Fibroblast of upper back skin (primary cell): ENCODE measurements around the gene UGT1A3.

Source experiments
- DNase-seq: peaks from one replicate; pipeline ENCODE4 v3.0.0-alpha.2; 2013

UGT1A3 gene

DNA sequence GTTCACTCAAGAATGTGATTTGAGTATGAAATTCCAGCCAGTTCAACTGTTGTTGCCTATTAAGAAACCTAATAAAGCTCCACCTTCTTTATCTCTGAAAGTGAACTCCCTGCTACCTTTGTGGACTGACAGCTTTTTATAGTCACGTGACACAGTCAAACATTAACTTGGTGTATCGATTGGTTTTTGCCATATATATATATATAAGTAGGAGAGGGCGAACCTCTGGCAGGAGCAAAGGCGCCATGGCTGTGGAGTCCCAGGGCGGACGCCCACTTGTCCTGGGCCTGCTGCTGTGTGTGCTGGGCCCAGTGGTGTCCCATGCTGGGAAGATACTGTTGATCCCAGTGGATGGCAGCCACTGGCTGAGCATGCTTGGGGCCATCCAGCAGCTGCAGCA is 31.2 kb downstream of the UGT1A3 start, which contains the start of gene UGT1A1:
UGT1A1 (plus strand) TSS at position 228 of the 400 bp plus-strand sequence; CDS start at position 246, 18 bp downstream.
- DNase-seq = no peak

DNA sequence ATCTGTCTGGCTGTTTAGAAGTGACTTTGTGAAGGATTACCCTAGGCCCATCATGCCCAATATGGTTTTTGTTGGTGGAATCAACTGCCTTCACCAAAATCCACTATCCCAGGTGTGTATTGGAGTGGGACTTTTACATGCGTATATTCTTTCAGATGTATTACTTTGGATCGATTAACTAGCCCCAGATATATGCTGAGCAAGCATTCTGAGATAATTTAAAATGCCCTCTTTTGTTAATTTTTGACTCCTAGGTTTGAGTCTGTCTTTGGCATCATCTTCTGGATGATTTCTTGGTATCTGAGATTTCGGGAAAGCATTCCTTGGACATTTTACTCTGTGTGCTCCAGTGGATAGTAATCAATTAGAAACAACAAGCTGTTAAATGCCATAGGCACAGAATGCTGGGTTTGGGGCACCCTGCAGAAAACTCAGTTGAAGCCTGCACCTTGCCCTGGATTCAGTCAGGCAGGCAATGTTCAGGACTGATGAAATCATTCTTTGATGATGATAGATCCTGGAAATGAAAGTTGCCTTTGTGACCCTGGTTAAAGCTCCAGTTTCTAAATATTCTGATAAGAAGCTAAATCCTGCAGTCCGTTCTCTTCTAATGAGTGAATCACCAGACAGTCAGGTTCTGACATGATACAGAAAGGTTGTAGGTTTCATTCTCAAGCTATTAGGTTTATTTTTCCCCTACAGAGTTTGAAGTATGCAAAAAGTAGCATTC is 32.4 kb downstream of the UGT1A3 start:
- DNase-seq = no peak

DNA sequence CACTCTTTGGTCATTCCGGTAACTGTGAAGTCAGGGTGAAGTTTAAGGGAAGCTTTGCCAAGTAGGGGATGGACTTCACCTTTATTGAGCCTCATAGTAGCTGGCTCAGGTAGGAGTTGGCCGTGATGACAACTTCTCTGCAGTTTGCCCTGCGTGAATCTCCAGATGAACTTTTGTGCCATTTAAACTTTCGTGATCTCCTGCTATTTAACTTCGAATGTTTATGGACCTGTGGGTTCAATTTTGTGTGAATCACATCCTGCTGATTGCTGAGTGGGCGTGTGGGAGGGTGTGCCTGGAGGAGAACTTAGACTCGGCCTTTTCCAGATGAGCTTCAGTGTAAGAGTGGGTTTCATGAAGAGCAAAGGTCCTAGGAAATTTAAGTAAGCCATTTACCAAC is 35.4 kb downstream of the UGT1A3 start:
- no peak for DNase-seq

DNA sequence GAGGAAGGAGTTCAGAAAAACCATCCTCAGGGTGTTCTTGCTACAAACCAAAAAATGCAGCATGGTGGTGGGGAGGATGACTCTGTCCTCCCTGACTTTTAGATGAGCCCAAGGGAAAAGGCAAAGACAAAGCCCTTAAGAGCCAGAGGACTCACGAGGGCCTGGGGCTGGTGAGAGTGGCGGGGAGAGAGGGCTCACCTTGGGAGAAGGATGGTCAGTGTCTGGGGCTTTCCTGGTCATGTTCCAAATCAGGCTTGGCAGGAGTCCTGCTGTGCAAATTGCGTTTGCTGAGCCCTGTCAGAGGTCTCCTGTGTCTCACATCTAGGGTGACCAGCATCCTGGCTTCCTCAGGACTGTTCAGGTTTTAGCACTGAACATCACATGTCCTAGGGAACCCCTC is 35.9 kb downstream of the UGT1A3 start:
- DNase-seq = no peak

DNA sequence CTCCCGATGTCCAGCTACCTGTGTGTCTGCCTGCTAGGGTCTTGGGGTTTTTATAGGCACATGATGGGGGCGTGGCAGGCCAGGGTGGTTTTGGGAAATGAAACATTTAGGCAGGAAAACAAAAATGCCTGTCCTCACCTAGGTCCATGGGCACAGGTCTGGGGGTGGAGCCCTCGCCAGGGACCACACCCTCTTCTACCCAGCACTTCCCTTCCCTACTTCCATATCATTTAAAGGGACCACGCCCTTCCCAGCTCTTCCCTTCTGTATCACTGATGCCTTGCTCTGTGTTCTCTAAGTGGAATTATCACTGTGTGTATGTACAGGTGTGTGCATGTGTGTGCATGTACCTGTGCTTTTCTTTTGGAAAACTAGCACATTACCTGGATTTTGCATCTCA is 37.6 kb downstream of the UGT1A3 start:
- DNase-seq = no peak

DNA sequence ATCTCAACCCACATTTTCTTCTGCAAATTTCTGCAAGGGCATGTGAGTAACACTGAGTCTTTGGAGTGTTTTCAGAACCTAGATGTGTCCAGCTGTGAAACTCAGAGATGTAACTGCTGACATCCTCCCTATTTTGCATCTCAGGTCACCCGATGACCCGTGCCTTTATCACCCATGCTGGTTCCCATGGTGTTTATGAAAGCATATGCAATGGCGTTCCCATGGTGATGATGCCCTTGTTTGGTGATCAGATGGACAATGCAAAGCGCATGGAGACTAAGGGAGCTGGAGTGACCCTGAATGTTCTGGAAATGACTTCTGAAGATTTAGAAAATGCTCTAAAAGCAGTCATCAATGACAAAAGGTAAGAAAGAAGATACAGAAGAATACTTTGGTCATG is 39.2 kb downstream of the UGT1A3 start:
- no peak for DNase-seq

DNA sequence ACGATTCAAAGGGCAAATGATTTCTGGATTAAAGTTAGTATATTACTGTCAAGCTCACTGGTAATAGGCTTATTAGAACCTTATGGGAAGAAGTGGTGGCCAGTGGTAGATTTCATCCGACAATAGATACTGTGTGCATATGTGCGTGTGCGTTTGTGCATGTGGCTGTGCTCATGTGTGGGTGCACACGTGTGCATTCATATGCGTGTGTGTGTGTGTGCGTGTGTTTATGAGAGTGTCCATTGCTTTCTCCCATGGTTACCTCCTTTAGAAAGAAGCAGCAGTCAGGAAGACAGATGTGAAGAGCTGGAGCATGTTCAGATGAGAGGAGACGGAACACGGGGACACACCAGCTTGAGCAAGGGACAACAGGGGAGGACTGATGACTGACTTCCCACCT is 40.4 kb downstream of the UGT1A3 start:
- DNase-seq = no peak

DNA sequence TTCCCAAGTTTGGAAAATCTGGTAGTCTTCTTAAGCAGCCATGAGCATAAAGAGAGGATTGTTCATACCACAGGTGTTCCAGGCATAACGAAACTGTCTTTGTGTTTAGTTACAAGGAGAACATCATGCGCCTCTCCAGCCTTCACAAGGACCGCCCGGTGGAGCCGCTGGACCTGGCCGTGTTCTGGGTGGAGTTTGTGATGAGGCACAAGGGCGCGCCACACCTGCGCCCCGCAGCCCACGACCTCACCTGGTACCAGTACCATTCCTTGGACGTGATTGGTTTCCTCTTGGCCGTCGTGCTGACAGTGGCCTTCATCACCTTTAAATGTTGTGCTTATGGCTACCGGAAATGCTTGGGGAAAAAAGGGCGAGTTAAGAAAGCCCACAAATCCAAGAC is 43.3 kb downstream of the UGT1A3 start:
- no peak for DNase-seq

DNA sequence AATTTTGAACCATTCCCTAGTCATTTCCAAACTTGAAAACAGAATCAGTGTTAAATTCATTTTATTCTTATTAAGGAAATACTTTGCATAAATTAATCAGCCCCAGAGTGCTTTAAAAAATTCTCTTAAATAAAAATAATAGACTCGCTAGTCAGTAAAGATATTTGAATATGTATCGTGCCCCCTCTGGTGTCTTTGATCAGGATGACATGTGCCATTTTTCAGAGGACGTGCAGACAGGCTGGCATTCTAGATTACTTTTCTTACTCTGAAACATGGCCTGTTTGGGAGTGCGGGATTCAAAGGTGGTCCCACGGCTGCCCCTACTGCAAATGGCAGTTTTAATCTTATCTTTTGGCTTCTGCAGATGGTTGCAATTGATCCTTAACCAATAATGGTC is 43.7 kb downstream of the UGT1A3 start:
- no peak for DNase-seq

DNA sequence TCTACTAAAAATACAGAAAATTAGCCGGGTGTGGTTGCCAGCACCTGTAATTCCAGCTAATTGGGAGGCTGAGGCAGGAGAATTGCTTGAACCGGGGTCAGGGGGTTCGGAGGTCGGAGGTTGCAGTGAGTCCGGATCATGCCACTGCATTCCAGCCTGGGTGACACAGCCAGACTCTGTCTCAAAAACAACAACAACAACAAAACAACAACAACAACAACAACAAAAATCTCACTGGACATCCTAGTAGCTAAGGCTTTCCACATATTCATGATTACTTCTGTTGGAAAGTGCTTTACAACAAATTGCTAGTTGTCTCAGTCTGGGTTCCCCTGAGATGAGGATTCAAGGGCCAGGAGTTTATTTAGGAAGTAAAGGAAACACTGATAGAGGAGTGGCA is 45.0 kb downstream of the UGT1A3 start:
- no peak for DNase-seq

DNA sequence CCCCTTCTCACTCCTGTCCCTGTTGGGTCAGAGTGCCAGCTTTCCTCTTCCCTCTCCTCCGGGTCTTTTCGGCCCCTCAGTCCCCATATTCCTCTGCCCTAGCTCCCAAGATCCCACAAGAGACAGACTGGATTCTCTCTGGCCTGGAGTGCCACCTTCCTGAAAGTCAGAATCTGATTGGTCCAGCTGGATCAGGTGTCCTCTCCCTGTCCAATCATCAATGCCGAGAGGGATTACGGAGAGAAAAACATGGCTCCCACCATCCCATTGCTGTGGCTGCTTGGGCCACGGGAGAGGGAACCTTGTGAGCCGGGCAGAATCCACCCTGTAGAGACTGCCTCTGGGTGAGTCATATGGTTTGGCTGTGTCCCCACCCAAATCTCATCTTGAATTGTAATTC is 46.6 kb downstream of the UGT1A3 start:
- DNase-seq = no peak

DNA sequence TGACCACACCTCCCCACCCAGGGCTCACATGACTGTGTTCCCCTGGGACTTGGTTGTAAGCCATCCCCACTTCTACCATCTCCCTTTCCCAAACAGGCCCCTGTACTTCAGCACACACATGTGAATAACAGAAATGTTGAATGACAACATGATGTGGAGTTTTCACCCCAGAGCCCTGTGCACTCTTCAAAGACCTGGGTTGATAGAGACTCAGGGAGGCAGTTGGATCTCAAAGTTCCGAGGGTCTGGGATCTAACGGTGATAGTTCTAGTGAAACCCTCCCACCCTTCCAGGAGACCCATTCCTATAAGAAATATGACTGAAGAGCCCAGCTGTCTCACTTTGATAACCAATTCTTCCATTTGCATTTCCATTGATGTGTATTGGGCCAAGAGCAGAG is 49.2 kb downstream of the UGT1A3 start, which contains the start of gene MROH2A:
MROH2A (plus strand) TSS at position 301 of the 400 bp plus-strand sequence. CDS start 1,029 bp downstream, outside the sequence.
- no peak for DNase-seq

DNA sequence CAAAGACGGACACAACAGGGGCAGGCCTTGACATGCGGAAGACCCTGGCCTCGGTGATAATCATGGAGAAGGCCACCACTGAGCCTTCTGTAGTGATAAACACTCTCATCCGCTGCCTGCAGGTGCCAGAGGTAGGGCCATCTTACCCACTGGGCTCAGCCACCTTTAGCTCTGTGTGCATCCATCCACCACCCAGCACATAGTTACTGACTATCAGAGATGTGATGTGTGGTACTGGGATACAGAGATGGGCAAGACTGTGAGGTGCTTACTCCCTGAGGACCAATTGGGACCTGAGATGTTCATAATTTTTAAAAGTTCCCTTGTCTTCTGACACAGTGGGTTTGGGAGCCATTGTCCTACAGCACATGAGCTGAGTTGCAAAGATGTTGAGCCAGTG is 50.9 kb downstream of the UGT1A3 start:
- no peak for DNase-seq

DNA sequence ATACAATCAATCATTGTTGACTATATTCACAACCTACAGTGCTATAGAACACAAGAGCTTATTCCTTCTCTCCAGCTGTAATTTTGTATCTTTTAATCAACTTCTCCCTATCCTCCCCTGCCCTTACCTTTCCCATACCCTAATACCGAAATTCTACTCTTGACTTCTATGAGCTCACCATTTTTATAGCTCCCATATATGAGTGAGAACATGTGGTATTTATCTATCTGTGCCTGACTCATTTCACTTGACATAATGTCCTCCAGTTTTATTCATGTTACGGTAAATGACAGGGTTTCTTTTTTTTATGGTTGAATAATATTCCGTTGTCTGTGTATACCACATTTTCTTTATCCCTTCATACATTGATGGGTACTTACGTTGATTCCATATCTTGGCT is 51.9 kb downstream of the UGT1A3 start:
- no peak for DNase-seq

DNA sequence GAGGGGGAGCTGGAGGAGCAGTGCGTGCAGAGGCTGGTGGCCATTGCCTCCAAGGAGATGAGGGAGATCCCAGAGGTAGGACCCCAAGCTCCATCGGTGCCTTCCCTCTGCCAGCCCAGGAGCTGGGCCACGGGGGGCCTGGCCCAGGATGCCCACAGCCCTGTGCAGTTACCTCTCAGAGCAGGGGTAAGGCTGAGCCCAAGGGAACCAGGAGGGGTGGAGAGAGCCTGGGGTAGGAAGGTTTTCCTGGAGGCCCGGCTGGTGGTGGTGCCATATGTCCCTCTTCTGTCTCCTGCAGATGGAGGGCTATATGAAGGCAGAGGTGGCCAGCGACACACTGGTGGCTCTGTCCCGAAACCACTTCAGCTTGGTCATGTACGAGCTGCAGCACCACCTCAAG is 60.7 kb downstream of the UGT1A3 start:
- DNase-seq = no peak

DNA sequence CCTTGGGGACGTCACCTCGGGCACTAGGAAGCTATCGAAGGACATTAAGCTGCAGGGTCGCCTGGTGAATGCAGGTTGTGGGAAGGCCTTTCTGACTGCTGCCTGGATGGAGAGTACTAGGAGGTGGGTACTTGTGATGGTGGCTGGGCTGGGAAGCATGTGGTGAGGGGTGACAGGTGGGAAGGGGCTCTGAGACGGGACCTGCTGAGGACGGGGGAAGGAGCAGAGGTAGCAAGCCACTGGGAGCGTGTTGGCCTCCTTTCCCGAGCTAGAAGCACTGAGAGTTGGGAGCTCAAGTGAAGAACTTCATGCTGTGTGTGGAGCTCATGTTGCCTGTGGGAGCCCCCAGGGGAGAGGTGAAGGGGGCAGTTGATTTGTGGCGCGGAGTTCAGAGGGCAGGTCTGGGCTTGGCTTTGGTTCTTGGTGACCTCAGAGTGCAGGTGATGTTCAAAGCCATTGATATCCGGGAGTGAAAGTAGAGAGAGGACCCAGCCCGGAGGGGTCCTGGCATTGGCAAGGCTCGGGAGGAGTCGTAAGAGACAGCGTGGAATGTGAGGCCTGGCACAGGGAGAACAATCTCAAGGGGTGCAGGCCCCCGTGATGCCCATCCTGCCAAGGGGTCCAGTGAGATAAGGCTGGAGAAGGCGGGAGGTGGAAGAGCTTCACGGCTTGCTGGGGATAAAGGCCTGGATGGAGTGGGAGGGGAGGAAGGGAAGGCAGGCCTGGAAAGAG is 62.5 kb downstream of the UGT1A3 start:
- DNase-seq = no peak

DNA sequence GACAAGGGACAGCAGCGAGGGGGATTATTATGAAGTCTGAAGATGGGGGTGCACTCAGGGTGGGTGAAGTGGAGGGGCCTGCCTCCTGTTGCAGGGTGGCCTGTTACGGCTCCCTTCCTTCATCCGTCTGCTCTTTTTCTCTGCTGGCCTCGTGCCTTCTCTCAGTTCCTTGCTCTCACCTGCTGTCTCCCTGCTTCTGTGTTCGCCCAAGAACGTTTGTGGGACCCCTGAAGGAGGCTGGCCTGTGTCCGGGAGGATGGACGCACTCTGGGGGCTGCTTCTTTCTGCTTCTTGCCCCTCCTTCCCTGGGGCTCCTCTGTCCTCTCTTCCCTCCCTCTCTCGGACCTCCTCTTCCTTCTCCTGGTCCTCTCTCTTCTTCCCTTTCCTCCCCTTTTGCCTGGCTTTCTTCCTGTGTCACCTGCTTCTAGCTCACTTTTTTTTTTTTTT is 63.1 kb downstream of the UGT1A3 start:
- no peak for DNase-seq

DNA sequence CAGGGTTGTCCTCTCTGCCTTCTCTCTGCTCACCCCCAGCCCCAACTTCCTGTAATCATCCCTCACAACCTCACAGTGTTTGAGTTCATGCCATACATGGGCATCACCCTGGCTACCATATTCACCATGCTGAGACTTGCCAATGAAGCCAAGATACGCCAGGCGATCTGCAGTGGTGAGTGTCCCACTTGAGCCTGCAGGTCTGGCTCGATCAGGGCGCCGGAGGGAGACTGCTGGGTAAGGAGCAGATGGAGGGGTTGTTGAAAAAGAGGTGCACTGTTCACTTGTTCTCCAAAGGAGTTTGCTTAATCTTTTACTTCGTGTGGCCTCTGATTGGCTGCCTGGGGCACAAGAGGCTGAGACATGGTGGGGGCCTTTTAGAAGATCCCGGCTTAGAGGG is 63.9 kb downstream of the UGT1A3 start:
- no peak for DNase-seq

DNA sequence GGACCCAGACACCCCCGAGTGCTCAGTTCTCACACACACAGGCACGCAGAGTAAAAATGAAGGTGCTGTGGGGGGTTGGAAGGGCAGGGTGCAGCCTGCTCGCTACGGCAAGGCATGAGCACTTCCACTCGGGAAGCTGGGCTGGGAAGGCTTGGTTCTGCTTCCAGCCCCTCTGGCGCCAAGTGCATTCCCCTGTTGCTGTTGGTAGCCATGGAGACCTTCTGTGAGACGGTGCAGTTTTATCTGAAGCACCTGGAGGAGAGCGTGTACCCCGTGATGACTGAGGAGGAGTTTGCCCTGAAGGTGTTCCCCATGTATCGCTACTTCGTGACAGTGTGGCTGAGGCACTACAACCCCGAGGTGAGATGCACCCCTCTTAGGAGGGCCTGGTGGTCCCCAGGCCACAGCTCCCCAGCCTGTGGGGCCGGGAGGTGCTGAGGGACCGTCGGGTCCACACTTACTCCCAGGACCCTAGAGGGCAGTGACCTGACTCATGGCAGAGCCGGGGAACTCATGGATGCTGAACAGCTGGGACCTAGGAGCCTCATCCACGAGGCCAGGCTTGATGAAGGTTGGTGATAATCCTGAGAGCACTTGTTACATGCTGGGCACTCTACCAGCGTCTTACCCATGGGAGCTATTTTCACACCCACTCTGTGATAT is 64.8 kb downstream of the UGT1A3 start:
- no peak for DNase-seq

DNA sequence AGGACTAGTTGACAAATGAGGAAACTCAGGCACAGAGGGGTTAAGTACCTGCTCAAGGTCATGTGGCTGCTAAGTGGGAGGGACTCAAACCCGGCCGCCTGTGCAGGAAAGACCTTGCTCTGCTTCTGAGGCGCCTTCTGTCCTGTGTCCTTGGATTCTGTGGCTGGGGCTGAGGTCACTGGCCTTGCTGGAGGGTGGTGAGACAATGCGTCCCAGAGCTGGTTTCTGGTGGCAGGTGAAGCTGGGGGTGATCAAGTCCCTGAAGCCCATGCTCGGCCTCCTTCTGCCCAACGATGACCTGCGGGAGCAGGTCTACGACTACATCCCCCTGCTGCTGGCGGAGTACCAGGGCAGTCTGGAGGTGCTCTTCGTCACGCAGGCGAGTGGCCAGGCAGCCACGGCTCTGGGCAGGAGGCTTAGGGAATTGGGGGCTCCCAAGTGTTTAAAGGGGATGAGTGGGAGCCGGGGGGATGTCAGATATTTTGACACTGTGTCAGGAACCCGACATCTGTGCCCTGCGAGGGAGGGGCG is 65.4 kb downstream of the UGT1A3 start:
- DNase-seq = no peak

DNA sequence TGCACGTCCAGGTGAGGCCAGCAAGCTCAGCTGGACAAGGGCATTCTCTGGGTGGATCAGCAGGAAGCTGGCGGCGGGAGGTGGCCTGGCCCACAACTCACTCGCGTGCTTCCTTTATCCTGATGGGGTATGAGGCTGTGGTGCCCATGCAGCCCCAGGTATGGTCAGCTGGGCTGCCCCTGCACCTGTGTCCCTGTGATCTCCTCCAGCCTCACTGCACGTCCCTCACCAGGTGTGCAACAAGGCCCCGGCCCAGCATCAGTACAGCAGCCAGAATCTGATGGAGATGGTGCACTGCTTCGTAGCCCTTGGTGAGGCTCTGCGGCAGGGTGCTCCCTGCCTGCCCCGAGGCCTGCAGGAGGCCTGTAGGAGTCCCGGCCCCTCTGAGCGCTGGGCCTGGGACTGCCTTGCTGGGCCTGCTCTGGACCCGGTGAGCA is 66.9 kb downstream of the UGT1A3 start:
- DNase-seq = no peak

DNA sequence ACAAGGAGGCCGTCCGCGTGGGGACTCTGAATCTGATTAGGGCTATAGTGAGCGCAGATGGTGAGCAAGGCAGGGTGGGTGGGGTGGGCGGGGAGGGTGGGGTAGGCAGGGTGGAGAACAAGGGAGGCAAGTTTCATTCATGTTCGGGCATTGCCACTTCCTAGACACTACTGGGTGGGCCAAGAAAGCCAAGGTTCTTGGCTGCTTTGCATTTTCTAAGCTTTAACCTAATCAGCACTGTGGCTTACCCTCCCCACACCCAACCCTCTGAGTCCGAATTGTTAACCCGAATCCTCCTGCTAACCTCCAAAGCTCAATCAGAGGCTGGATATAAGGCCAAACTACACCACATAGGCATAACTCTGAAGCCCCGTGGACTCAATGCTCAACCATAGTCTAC is 67.4 kb downstream of the UGT1A3 start:
- DNase-seq = no peak

DNA sequence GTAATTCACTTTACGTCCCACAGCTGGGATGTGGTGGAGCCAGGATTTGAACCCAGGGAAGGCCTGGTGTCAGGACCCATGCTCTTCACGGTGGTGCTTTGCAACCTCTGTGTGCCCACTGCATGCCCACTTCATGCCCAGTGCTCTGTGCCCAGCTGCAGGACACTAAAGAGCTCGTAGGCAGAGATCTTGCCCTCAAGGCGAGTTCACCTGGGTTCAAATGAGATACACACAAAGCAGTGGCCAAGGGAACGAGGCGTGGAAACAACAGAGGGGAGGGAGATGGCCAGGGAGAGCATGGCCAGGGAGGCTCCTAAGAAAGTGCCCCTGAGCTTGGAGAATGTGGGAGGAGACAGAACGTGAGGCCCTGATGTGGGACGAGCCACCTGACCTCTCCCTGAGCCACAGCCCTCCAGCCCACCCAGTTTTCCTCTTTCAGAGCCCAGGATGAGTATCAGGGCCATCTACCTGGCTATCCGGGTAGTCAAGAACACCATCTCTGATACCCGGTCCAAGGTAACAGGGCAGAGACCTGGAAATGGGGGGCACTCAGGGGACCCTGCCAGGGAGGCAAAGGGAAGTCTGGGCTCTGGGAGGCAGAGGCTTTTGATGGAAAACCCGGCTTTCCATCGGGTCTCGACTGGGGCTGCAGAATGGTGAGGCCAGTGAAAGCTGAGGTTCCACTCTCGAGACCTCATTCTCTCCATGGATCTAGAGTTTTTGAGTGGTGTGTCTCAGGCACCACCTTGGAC is 69.7 kb downstream of the UGT1A3 start:
- no peak for DNase-seq
